ENCODE measurements around the gene PDZD7.

Gene PDZD7

DNA sequence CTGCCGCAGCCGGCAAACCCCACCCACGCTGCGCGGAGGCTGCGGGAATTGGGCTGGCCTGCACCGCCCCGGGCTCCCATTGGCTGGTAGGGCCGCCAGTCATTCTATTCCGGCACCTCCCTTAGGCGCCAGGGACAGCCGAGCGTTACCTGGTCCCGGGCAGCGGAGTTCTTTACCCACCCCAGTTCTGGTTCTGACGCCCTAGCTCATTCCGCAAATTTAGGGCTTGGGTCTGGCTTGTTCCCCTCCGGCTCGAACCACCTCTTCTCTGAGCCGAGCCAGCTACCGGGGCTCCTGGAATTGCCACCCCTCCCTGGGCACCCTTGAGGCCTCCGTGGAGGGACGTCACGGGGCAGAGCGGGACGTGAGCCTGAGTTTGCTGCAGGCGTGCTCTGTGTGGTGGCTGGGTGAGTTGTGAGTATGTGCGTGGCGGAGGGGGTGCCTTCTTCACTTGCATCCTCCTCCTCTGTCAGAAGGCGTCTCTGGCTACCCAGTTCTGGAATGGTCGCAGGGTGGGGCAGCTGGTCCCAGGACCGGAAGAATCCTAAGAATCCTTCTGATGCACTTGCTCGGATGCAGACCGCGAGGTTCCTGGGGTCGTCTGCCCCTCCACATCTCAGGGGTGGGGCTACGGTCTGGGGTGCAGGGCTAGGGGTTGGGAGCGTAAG is at the start of gene PDZD7, which contains the start of gene SFXN3:
TSS of gene PDZD7 (minus strand) at position 2 of the 668 bp plus-strand sequence. CDS start 910 bp downstream, outside the sequence.
TSS of gene SFXN3 (plus strand) at position 107 of the 668 bp plus-strand sequence. CDS start 3,461 bp downstream, outside the sequence.
- H3K27ac ChIP-seq = peak within 1 kb of the TSS; percentile 94
- DNase-seq (ENCODE audit: low read depth, low spot score) = peak; percentile 78

DNA sequence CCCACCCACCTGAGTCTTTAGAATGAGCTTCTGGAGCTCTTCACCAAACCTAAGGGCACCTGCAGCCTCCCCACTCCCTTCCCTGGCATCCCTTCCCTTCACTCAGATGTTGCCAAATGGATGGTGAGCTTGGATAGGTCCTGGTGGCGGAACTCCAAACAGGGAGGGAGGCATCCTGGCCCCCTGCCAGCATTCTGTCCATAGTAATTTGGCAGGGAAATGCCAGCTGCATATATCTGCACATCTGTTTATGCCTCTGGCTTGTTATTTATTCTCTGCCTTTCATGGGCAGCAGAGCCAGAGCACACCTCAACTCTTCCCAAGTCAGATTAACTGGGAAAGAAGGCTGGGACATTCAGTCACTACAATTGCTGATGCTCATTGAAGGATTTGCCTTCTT is 48.9 kb upstream of the PDZD7 start:
- no peak overlapping the region for H3K27ac ChIP-seq
- DNase-seq (ENCODE audit: low read depth, low spot score) = no peak

DNA sequence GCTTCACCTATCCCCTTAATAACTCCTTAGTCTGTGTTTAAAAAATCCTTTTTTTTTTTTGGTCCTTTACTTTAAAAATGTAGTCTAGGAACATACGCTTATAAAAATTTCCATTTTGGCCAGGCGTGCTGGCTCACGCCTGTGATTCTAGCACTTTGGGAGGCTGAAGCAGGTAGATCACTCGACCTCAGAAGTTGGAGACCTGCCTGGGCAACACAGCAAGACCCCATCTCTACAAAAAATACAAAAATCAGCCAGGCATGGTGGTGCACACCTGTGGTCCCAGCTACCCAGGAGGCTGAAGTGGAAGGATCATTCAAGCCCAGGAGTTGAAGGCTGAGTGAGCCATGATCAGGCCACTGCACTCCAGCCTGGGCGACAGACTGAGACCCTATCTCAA is 45.7 kb upstream of the PDZD7 start:
- H3K27ac ChIP-seq = no peak overlapping the region
- DNase-seq (ENCODE audit: low read depth, low spot score) = no peak

DNA sequence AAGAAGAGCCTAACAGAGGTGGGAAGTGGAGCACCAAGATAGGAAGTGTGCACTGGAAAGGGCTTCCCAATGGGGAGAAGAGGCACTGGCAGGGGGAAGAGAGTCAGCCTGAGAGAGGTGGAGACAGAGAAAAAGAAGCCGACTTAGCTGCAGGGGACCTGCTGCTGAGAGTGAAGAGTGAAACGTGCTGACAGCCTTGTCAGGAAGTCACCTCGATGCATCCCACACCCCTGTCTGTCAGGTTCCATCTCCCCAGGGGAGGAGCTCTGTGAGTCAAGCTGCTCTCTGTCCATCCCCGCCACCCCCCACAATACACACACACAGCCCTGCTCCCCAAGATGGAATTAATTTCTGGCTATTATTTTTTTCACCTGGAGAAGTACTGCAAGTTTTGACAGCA is 44.8 kb upstream of the PDZD7 start:
- no peak for DNase-seq (ENCODE audit: low read depth, low spot score)
- H3K27ac ChIP-seq = no peak overlapping the region

DNA sequence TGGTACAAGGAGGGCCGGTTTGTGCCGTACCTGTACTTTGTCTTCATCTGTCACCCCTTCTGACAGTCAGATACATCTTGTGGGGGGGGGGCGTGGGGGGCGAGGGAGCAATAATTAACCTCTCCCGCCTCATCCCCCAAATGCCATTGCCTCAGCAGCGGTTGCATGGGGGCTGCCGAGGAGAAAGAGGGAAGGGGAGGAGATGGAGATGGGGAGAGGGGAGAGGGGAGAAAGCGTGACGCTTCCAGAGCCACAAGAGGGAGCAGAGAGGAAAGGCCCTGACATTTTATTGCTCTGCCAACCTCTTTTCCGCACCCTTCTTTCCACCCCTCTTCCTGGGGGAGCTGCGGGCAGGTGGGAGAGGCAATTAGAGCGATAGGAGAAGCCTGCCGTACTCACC is 42.7 kb upstream of the PDZD7 start:
- H3K27ac ChIP-seq = no peak overlapping the region
- no peak for DNase-seq (ENCODE audit: low read depth, low spot score)

DNA sequence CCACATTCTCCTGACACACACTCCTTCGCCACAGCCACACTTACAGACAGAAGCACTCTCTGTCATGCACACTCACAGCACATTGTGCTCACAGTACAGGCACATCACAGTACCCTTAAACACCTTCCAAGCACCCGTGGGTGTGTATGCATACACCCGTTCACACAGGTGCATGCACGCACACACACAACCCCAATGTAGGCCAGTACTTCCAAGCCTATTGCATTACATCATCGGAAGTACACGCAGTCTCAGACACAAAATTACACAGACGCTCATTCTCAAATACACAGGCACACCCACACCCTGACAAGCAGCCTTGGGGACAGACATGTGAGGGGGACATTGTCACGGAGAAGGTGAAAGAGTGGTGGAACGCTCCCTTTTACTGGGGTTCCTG is 42.0 kb upstream of the PDZD7 start:
- no peak overlapping the region for H3K27ac ChIP-seq
- DNase-seq (ENCODE audit: low read depth, low spot score) = no peak

DNA sequence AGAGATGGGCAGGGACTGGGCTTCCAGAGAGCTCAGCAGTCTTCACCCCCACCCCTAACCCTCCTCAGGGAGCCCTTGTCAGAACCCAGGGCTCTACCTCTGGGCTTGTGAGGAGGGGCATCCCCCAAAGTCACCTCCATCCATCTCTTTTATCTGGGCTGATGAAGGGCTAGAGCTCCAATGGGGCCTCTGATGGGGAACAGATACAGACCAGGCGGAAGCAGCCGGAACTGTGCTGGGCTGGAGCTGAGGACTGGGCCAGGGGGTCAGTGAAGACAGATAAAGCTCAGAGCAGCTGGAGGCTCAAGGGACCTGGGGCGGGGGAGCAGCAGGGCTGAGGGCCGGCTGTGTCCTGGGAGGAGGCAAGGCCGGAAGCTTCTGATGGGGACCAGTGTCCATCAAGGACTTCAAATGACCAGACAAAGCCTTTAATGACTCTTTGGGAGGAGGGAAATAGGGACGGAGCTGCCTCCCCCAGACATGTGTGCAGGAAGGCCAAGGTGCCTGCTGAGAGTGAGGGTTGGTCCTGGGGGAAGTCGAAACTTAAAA is 41.0 kb upstream of the PDZD7 start:
- no peak overlapping the region for H3K27ac ChIP-seq
- no peak for DNase-seq (ENCODE audit: low read depth, low spot score)

DNA sequence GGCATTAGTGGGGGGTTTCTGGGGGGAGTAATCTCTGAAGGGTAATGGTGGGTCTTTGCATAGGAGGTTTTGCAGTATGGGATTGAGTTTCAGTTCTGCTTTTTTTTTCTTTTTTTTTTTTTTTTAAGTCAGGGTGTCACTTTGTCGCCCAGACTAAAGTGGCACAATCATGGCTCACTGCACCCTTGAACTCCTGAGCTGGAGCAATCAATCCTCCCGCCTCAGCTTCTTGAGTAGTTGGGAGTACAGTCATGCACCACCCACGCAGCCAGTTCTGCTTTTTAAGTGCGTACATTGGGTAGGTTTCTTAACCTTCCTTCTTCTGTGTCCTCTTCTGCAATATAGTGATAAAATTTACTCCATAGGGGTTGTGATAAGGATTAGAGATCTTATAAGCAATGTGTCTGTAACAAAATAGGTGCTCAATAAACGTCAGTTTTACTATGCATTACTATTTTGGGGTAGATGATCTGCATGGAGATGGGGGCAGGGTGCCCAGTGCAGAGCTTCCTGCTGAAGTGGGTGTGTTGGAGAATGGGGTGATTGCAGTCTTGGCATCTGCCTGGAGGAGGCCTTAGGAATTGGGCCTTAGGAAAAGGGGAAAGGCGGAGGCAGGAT is 40.4 kb upstream of the PDZD7 start:
- DNase-seq (ENCODE audit: low read depth, low spot score) = no peak
- H3K27ac ChIP-seq = no peak overlapping the region

DNA sequence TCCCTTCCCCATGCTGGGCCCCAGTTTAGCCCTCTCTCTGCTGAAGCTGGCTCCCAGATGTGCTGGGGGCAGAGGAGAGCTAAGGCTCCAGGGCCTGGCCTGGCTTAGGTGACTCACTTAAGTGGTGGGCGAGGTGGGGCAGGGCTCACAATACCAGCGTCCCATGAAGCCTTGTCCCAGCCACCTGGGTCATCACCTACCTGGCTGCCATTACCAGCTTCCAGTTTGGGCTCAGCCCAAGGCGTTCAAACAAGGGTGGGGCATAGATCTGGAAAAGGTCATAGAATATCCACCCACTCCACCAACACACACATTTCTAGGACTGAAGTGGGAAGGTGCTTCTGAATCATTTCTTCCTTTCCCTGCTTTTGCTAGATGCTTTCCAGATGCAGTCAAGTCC is 39.2 kb upstream of the PDZD7 start:
- no peak overlapping the region for H3K27ac ChIP-seq
- DNase-seq (ENCODE audit: low read depth, low spot score) = no peak

DNA sequence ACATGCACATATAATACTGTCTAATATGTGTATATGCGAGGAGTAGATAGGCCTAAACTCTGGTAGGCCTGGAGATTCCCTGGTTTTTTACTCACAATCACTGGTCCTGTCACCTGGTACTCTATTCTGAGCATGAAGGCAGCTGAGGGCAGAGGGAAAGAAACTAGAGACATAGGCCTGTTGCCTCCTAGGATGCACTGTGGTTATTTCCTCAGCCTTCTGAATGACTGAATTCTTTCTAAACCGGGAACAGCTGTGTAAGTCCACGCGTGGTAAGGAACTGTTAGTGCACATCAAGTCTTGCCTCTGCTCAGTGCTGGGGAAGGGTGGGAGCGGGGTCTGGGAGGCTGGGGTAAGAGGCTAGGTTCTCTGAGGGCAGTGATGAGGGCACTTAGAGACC is 38.5 kb upstream of the PDZD7 start:
- DNase-seq (ENCODE audit: low read depth, low spot score) = no peak
- H3K27ac ChIP-seq = no peak overlapping the region

DNA sequence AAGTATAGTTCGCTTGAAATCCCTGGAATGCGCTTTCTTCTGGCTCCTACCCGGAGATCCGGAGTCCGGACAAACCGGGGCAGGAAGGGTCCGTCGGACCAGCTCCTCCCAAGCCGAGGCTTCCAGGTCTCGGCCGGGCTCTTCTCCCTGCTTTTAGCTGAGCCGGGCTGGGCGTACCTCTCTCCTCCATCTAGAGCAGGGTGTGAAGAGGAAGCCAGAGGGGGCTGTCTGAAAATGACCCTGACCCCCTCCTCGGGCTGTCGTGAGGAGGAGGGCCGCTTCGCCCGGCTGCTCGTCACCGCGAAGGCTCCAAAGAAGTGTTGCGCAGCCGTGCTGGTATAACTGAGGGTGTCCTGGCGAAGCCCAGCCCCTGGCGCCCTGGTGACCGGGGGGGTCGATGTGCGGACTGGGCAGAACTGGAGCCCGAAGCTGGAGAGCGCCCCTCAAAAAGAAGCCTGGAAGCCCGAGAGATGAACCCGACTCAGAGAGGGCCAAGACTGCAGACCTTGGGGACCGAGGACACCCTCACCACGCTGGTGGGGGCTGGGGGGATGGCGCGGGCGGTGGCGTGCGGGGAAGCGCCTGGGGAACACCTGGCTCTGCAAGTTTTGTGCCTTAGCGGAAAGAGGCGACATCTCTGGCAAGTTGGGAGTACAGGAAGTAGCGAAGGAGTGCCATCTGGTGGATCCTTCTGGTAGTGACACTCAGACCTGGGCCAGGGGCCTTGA is 36.6 kb upstream of the PDZD7 start:
- H3K27ac ChIP-seq = peak overlapping the region; percentile 13

DNA sequence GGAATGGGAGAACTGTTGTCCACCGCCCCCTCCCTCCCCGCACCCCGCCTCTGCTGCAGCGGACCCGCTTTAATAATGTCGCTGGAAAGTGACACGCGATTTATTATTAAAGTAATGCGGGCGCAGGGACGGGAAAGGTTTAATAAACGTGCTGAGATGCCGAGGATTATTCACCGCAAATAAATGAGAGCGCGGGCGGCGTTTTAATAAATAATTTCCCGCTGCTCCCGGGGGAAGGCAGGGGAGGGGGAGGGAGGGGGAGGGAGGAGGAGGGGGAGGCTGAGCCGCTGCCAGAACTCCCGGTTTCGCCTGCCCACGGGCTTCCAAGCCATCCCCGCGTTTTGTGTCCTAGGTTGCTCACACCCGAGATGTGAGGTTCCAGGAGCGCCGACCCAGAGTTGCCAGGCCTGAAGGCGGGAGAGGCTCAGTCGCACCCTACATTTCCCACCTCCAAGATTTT is 36.0 kb upstream of the PDZD7 start:
- no peak for DNase-seq (ENCODE audit: low read depth, low spot score)
- H3K27ac ChIP-seq = peak overlapping the region; percentile 47

More for the DNA sequence above, 36.6 kb upstream of the PDZD7 start:
- DNase-seq (ENCODE audit: low read depth, low spot score) = no peak

DNA sequence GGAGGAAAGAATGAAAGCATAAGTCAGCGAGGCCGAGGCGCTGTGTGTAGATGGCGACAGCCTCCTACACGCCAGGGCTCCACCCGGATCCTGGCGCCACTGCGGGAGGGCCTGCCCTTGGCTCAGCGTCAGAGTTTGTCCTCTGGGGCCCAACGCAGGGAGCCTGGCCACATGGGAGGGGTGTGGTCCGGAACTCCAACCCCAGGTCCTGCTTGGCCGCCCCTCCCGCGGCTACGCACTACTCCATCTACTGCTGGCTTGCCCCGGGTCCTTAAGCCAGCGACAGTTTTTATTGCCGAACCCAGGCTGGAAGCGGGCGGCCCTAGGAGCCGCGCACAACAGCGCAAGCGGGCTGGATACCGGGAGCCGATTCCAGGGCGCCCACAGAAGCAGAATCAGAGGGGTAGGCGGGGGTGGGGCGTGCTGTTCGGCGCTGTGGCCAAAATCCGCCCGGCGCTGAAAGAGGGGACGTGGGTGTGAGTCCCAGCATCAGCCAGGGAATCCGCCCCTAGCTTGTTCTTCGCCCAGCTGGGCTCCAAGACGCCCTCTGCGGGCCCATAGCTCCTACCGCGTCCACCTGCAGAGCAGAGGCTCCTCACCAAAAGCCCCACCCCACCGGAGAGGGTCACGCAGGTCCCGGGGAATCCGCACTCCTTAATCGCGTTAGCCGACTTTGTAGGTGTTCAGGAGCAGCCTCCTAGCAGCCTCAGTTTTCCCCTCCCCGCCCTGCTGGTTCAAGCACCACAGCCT is 35.4 kb upstream of the PDZD7 start:
- H3K27ac ChIP-seq = peak overlapping the region; percentile 47
- DNase-seq (ENCODE audit: low read depth, low spot score) = no peak

DNA sequence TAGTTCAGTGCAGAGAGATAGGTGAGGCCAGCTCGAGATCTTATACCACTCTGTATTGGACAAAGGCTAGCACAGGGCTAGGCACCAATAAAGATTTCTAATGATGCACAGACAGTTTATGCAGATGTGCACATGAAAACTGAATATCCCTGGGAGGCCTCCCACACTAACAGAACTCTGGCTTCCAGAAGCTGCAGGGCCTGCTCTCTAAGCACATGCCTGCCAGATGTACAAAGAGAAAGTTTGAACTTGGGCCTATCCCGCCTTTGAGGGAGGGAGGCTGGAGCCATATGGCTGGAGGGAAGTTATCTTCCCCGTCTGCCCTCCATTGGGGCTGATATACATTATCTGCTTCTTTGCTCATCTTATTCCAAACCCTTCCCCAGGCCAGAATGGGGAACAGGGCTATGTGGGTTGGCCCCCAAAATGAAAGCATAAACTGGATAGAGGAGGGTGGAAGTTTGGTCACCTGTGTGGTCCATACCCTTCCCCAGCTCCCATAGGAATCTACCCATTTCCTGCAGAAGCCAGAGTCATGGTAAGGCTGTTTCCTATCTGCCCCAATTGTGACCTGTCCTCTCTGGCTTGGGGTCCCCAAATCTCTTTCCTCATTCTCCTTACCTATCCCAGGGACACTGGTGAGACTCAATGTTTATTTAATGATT is 34.7 kb upstream of the PDZD7 start:
- DNase-seq (ENCODE audit: low read depth, low spot score) = no peak
- H3K27ac ChIP-seq = peak overlapping the region; percentile 47

DNA sequence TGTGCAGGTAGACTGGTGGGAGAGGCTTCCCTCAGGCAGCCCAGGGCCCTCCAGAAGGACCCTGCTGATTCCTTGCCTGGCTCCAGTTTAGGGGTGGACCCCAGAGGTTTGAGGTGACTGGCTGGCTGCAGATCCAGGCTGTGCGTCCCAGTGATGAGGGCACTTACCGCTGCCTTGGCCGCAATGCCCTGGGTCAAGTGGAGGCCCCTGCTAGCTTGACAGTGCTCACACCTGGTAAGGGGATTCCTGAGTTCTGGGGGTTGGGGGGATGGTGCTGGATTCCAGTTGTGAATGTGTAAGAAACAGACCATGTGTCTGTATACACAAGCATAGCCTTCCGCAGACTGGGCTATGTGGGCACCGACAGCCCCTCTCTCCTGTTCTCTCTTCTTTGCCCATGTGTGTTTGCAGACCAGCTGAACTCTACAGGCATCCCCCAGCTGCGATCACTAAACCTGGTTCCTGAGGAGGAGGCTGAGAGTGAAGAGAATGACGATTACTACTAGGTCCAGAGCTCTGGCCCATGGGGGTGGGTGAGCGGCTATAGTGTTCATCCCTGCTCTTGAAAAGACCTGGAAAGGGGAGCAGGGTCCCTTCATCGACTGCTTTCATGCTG is 33.6 kb upstream of the PDZD7 start:
- H3K27ac ChIP-seq = no peak overlapping the region

DNA sequence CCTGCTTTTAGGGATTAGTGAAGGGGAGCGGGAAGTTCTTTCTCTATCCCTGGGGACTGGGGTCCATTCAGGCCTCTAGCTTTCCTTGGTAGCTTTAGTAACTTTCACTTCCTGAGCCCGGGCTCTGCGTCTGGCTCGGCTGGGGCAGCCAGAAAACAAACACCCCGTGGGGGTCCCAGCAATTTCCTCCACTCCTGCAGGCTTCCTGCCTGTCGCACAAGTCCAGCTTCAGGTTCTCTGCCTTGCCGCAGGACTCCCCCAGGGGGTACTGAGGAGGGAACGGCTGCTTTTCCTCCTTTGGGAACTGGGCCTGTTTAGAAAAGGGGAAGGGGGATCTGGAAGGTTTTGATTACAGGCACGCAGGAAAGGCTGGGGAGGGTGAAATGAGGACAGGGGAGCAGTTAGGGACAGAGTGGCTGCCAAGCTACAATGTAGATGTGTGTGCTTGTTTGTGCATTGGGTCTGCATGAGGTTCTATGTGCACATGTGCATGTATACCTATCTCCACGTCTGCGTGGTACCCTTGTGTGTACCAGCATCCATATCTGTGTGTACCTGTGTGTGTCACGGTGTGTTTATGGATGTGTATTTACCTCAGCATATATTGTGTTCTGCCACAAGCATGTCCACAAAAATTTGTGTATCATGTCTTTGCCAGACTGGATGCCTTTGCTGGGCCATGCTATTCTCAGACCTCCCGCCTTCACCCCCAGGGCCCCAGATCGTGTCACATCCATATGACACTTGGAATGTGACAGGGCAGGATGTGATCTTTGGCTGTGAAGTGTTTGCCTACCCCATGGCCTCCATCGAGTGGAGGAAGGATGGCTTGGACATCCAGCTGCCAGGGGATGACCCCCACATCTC is 32.9 kb upstream of the PDZD7 start:
- no peak for DNase-seq (ENCODE audit: low read depth, low spot score)

More for the DNA sequence above, 33.6 kb upstream of the PDZD7 start:
- no peak for DNase-seq (ENCODE audit: low read depth, low spot score)

DNA sequence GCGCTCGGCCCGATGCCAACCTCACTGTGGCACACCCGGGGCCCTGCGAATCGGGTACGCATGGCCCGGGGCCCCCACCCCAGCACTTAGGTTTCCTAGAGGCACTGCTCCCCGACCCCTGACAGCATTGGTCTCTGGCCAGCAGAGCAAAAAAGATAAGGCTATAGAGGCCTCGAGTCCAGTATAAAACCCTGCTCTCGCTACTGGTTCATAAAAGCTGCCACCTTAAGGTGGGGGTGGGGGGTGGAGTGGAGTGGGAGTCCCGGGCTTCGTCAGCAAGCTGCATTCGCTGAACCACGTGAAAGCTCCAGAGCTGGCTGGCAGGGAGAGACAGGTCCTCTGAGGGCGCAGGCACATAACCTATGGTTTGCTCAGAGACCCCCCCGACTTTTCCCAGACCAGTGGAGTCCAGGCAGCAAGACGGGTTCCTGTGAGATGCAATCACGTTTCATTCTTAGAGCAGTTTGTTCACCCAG is 32.2 kb upstream of the PDZD7 start:
- DNase-seq (ENCODE audit: low read depth, low spot score) = no peak
- H3K27ac ChIP-seq = no peak overlapping the region

More for the DNA sequence above, 32.9 kb upstream of the PDZD7 start:
- no peak overlapping the region for H3K27ac ChIP-seq
